Brain microvascular endothelial cell (primary cell): ENCODE results near the gene ZNF462.
A peak's percentile ranks its signal among the peaks of the same experiment; 100 is the strongest.

ENCODE experiments used
- DNase-seq: peaks from one replicate; pipeline ENCODE4 v3.0.0-alpha.2; 2020
- H3K27ac ChIP-seq: fragments of 250-450 bp; sonication (Bioruptor Pico); 2 replicates; pipeline ENCODE4 v1.5.1; 2020; ENCODE audit warnings: mild to moderate bottlenecking, moderate library complexity
- H3K27me3 ChIP-seq: fragments of 250-450 bp; sonication (Bioruptor Pico); replicated peaks from 2 replicates; pipeline ENCODE4 v1.5.1; 2020; ENCODE audit warnings: mild to moderate bottlenecking
- H3K36me3 ChIP-seq: fragments of 250-450 bp; sonication (Bioruptor Pico); replicated peaks from 2 replicates; pipeline ENCODE4 v1.5.1; 2020; ENCODE audit warnings: mild to moderate bottlenecking
- H3K4me3 ChIP-seq: 2 replicates; pipeline ENCODE4 v1.5.1; 2011; ENCODE audit warnings: low read depth, mild to moderate bottlenecking, control low read depth, low read length, moderate library complexity
- in situ Hi-C: cut with HindIII; loops from 2 replicates; pipeline ENCODE4 v1.10.0; 2017; ENCODE audit warnings: low sequenced_read_pairs, low pct_ligation_motif_present
- TF ChIP-seq, protein P1 (sequence below): IDR thresholded peaks from 2 replicates; pipeline ENCODE4 v1.5.1; 2011; ENCODE audit warnings: low read depth, mild to moderate bottlenecking, moderate library complexity, low read length, control low read depth, inconsistent platforms; ENCODE audit errors: missing control alignments

Gene ZNF462

DNA sequence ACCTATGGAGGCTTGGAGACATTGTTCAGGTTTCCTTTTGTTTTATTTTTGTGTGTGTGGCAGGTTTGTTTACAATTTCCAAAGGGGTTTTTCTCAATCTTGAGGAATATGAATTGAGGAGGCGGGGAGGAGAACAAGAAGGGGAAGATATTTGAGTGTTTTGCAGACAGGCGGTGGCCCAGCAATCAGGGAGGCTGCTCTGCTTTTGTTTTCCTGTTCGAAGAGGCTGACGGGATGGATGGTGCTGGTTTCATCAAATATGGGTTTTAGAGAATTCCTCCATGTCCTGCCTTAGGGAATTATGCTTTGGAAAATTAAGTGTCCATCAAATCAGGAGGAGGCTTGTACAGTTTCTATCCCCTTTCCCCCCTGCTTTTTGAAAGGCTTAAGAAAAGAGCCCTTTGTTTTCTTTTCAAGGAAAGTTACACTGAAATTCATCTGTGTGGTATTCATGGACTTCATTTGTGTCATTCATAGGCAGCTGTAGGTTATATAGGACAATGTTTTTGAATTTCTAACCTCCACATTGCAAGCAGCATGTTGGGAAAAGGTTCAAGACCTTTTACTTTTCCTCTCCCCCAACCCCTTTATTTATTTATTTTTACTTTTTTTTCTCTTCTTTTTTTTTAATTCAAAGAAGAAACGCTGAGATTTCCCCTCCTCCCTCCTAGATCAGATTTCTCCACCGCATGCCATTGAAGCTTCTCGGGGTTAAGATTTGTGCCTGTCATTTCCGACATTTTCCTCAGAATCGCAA is 107.4 kb downstream of the ZNF462 start:
- H3K36me3 ChIP-seq, result peaks cover 25% of the 10 kb centered on the region

DNA sequence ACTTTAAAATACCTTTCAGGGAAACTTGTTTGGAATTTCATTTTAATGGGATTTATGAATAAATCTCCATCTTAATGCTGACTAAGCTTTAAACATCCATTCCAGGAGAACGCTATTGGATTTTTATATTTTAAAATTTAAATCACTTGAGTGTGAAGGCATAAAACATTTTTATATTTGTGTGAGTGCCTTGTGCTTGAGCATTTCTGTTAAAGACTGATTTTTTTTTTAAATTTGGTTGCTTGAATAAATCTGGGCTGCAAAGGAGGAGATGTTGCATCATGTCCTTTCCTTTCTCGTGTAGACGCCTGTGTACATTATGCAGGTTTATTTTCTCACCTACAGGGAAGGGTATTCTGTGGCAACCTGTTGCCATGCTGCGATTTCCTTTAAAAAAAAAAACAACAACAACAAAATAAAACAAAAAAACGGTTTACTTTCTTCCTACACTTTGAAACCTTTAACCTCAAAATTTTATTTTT is 108.1 kb downstream of the ZNF462 start:
- Histone ChIP-seq H3K27me3 (no peaks in the 10 kb centered on the region), H3K27ac (peak overlapping the region; percentile 55), H3K36me3 (peaks cover 29% of the 10 kb centered on the region), H3K4me3 (no peak overlapping the region)
- in situ Hi-C loops, result no loop called here
- DNase-seq, result no peak
- TF ChIP-seq, protein P1, sequence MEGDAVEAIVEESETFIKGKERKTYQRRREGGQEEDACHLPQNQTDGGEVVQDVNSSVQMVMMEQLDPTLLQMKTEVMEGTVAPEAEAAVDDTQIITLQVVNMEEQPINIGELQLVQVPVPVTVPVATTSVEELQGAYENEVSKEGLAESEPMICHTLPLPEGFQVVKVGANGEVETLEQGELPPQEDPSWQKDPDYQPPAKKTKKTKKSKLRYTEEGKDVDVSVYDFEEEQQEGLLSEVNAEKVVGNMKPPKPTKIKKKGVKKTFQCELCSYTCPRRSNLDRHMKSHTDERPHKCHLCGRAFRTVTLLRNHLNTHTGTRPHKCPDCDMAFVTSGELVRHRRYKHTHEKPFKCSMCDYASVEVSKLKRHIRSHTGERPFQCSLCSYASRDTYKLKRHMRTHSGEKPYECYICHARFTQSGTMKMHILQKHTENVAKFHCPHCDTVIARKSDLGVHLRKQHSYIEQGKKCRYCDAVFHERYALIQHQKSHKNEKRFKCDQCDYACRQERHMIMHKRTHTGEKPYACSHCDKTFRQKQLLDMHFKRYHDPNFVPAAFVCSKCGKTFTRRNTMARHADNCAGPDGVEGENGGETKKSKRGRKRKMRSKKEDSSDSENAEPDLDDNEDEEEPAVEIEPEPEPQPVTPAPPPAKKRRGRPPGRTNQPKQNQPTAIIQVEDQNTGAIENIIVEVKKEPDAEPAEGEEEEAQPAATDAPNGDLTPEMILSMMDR, result no peak

More for the DNA sequence above, 107.4 kb downstream of the ZNF462 start:
- no peak for DNase-seq
- H3K27ac ChIP-seq, result peak overlapping the region; percentile 55
- no peaks in the 10 kb centered on the region for H3K27me3 ChIP-seq
- TF ChIP-seq, protein P1, result no peak
- in situ Hi-C loops, result no loop called here
- H3K4me3 ChIP-seq, result no peak overlapping the region

DNA sequence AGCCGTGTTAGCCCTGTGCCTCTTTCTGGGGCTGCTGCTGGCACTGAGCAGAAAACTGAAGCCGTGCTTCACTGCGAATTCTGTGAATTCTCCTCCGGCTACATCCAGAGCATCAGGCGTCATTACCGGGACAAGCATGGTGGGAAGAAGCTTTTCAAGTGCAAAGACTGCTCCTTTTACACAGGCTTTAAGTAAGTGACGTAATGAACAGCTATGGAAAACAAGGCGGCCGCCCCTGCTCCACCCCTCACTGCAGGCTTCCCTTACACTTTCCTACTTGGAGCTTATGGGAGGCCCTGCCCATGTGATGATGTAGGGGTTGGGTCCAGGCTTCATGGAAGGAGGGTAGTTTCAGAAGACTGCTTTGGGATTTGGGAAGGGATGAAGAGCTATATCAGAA is 109.1 kb downstream of the ZNF462 start:
- no peak overlapping the region for H3K4me3 ChIP-seq
- in situ Hi-C loops, result no loop called here
- no peaks in the 10 kb centered on the region for H3K27me3 ChIP-seq
- DNase-seq, result no peak
- peaks cover 29% of the 10 kb centered on the region for H3K36me3 ChIP-seq
- TF ChIP-seq, protein P1, result no peak
- H3K27ac ChIP-seq, result no peak overlapping the region

DNA sequence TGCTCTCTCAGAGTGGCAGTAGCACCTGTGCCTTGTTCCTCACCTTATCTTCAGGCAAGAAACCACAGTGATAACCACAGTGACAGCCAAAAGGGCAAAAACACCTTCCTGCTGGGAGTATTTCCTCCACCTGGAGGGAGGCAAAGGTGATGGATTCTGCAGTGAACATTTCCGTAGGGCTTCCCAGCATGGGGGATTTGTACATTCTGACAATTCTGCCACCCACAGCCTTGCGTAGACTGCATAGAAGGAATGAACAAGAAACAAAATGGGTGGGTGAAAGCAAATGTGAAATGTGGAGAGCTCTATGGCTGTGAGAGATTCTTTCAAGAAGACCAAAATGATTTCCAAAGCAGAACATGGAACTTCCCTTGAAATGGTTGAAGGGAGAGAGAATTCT is 111.4 kb downstream of the ZNF462 start:
- TF ChIP-seq, protein P1, result no peak
- Histone ChIP-seq H3K27me3 (no peaks in the 10 kb centered on the region), H3K36me3 (peaks cover 29% of the 10 kb centered on the region), H3K4me3 (no peak overlapping the region), H3K27ac (no peak overlapping the region)
- in situ Hi-C loops, result no loop called here
- DNase-seq, result no peak

DNA sequence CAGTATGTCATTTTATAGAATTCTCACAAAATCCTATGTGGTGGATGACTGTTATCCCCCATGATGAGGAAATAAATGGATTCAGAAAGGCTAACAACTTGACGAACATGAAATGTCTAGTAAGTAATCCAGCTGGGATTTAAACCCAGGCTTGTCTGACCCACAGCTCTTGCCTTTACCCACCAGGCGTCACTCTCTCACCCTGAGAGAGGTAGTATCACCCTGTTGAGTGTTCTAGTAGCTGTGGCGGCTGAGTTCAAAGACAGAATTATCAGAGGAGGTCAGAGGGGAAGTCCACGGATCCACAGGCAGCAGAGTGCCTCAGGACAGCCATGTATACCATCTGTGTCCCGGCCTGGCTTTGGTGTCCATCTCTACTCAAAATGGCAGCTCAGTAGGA is 113.8 kb downstream of the ZNF462 start:
- Histone ChIP-seq H3K36me3 (peaks cover 29% of the 10 kb centered on the region), H3K27me3 (no peaks in the 10 kb centered on the region), H3K27ac (no peak overlapping the region), H3K4me3 (no peak overlapping the region)
- TF ChIP-seq, protein P1, result no peak
- no peak for DNase-seq
- in situ Hi-C loops, result no loop called here
